Hepatocyte (in vitro differentiated cells): ENCODE results near the gene CCDC182.

Experiments
- CTCF ChIP-seq: fragments of 200-600 bp; sonication (generic); IDR thresholded peaks from 2 replicates; pipeline ENCODE4 v1.5.1; 2016; ENCODE audit warnings: antibody characterized with exemption, mild to moderate bottlenecking; ENCODE audit not compliant: poor library complexity
- EZH2 ChIP-seq: fragments of 200-600 bp; sonication (generic); IDR thresholded peaks from 2 replicates; pipeline ENCODE4 v1.6.1; 2016; ENCODE audit warnings: antibody characterized with exemption, mild to moderate bottlenecking, borderline replicate concordance
- EZH2phosphoT487 ChIP-seq: fragments of 200-600 bp; sonication (generic); IDR thresholded peaks from one replicate; pipeline ENCODE4 v1.6.1; 2018; ENCODE audit warnings: antibody characterized with exemption, mild to moderate bottlenecking, low read depth, moderate library complexity; ENCODE audit not compliant: unreplicated experiment, severe bottlenecking

GRCh38 chr17:57752031-57752905 is 7.2 kb upstream of the CCDC182 start:
- TF ChIP-seq CTCF (no peak), EZH2phosphoT487 (no peak), EZH2 (no peak)
